GM12892 (cell line): ENCODE data around the gene IFRD1.

ENCODE experiments used
- POLR2A ChIP-seq: IDR thresholded peaks from 2 replicates; pipeline ENCODE4 v1.6.1; 2011; ENCODE audit warnings: low read depth, low read length, control low read depth
- POLR2AphosphoS5 ChIP-seq: IDR thresholded peaks from 2 replicates; pipeline ENCODE4 v1.6.1; 2011; ENCODE audit warnings: low read depth, low read length, control low read depth
- TAF1 ChIP-seq: IDR thresholded peaks from 2 replicates; pipeline ENCODE4 v1.6.1; 2011; ENCODE audit warnings: low read depth, mild to moderate bottlenecking, control low read depth, low read length, borderline replicate concordance

- TF ChIP-seq POLR2AphosphoS5 (no peak), POLR2A (no peak), TAF1 (no peak)
These were observed 47.2 kb downstream of the IFRD1 start for GRCh38 chr7:112497481-112497880.
